SK-N-SH (cell line): ENCODE measurements around the gene SCN9A. TPM values are rescaled to one million over a fixed set of nuclear protein-coding genes. Genes with fewer than 3 reads are reported as not detected.

Experiments
- CTCF ChIA-PET: fragments of 300-600, 350-600 bp; formaldehyde crosslinking; extraction: SDS; loops from one replicate; lab custom pipeline; 2021; lab: Yijun Ruan, JAX
- POLR2A ChIA-PET: fragments of 350-600 bp; sonication (Branson Sonifier 250); formaldehyde crosslinking; extraction: SDS; loops from one replicate; lab custom pipeline; 2020; ENCODE audit warnings: antibody characterized with exemption, inconsistent platforms; lab: Yijun Ruan, JAX
- DNase-seq: peaks from one replicate; pipeline ENCODE4 v3.0.0; 2012
- H2AFZ ChIP-seq: fragments of 200-600 bp; sonication (generic); 2 replicates; pipeline ENCODE4 v1.8.1; 2016; ENCODE audit warnings: antibody characterized with exemption, mild to moderate bottlenecking, low read depth
- H3F3A ChIP-seq: fragments of 200-600 bp; sonication (generic); replicated peaks from 2 replicates; pipeline ENCODE3; 2016; ENCODE audit warnings: antibody characterized with exemption, mild to moderate bottlenecking; ENCODE audit not compliant: insufficient read depth
- H3K27ac ChIP-seq, 2 experiments: fragments of 200-500 bp in 1 of 2; fragments of 200-600 bp in 1 of 2; sonication (Bioruptor generic) in 1 of 2; sonication (generic), shearing (Covaris generic) in 1 of 2; 2 replicates each; pipeline versions ENCODE4 v1.5.1 to v1.6.1; 2014 to 2016; ENCODE audit warnings: low read depth in 2 of 2, inconsistent platforms in 1 of 2, low read length in 1 of 2, mild to moderate bottlenecking in 1 of 2, mixed read lengths in 1 of 2
- H3K27me3 ChIP-seq: fragments of 200-600 bp; sonication (generic), shearing (Covaris generic); 2 replicates; pipeline ENCODE4 v1.6.1; 2016; ENCODE audit warnings: mixed run types; ENCODE audit not compliant: insufficient read depth
- H3K36me3 ChIP-seq, 2 experiments: fragments of 200-500 bp in 1 of 2; fragments of 200-600 bp in 1 of 2; sonication (Bioruptor generic) in 1 of 2; sonication (generic) in 1 of 2; replicated peaks in 1 of 2; 2 replicates each; pipeline versions ENCODE3 to v1.5.1; 2014 to 2016; ENCODE audit warnings: low read length in 1 of 2, mild to moderate bottlenecking in 1 of 2; ENCODE audit not compliant: insufficient read depth in 2 of 2, control insufficient read depth in 1 of 2
- H3K4me1 ChIP-seq, 2 experiments: fragments of 200-500 bp in 1 of 2; fragments of 200-600 bp in 1 of 2; sonication (Bioruptor generic) in 1 of 2; sonication (generic), shearing (Covaris generic) in 1 of 2; 2 replicates each; pipeline versions ENCODE4 v1.5.1 to v1.6.1; 2014 to 2016; ENCODE audit warnings: low read depth in 1 of 2, low read length in 1 of 2, mixed run types in 1 of 2; ENCODE audit not compliant: insufficient read depth in 2 of 2, control insufficient read depth in 1 of 2
- H3K4me2 ChIP-seq: fragments of 200-600 bp; sonication (generic), shearing (Covaris generic); 2 replicates; pipeline ENCODE4 v1.6.1; 2017; ENCODE audit warnings: mixed run types
- H3K4me3 ChIP-seq, 2 experiments: fragments of 200-500 bp in 1 of 2; fragments of 200-600 bp in 1 of 2; sonication (Bioruptor generic) in 1 of 2; sonication (generic), shearing (Covaris generic) in 1 of 2; 2 replicates each; pipeline versions ENCODE4 v1.5.1 to v1.8.1; 2014 to 2016; ENCODE audit warnings: low read depth in 2 of 2, inconsistent platforms in 1 of 2, low read length in 1 of 2, mild to moderate bottlenecking in 1 of 2, mixed read lengths in 1 of 2, moderate library complexity in 1 of 2
- H3K79me2 ChIP-seq: fragments of 200-600 bp; sonication (generic); 2 replicates; pipeline ENCODE4 v1.8.1; 2017; ENCODE audit warnings: mild to moderate bottlenecking; ENCODE audit not compliant: insufficient read depth
- H3K9ac ChIP-seq: fragments of 200-600 bp; sonication (generic); 2 replicates; pipeline ENCODE4 v1.6.1; 2017; ENCODE audit warnings: mixed run types
- H3K9me2 ChIP-seq: fragments of 200-600 bp; sonication (generic); 2 replicates; pipeline ENCODE4 v1.6.1; 2017; ENCODE audit warnings: mixed run types
- H3K9me3 ChIP-seq: fragments of 200-600 bp; sonication (generic); 2 replicates; pipeline ENCODE4 v1.6.1; 2017; ENCODE audit warnings: mixed run types, mild to moderate bottlenecking, moderate library complexity
- H4K20me1 ChIP-seq: fragments of 200-600 bp; sonication (generic); 2 replicates; pipeline ENCODE4 v1.6.1; 2017; ENCODE audit warnings: mild to moderate bottlenecking, mixed run types; ENCODE audit not compliant: insufficient read depth
- ELF1 ChIP-seq: IDR thresholded peaks from 2 replicates; pipeline ENCODE4 v1.4.0; 2012
- FOSL2 ChIP-seq: IDR thresholded peaks from 2 replicates; pipeline ENCODE4 v1.4.0; 2012; ENCODE audit warnings: low read depth, mild to moderate bottlenecking, moderate library complexity, borderline replicate concordance
- NFIC ChIP-seq: IDR thresholded peaks from 2 replicates; pipeline ENCODE4 v1.4.0; 2012; ENCODE audit warnings: borderline replicate concordance
- POLR2AphosphoS5 ChIP-seq: IDR thresholded peaks from 2 replicates; pipeline ENCODE4 v1.6.1; 2012; ENCODE audit warnings: low read depth, low read length
- REST ChIP-seq: IDR thresholded peaks from 2 replicates; pipeline ENCODE4 v1.6.1; 2012; ENCODE audit warnings: mild to moderate bottlenecking, low read depth, low read length, moderate library complexity
- RFX5 ChIP-seq: IDR thresholded peaks from 2 replicates; pipeline ENCODE4 v1.6.1; 2012; ENCODE audit warnings: mild to moderate bottlenecking, improper control_type of control experiment, low read length
- SIN3A ChIP-seq: IDR thresholded peaks from 2 replicates; pipeline ENCODE4 v1.6.1; 2012; ENCODE audit warnings: low read depth, mild to moderate bottlenecking, low read length, moderate library complexity, borderline replicate concordance
- SMC3 ChIP-seq: IDR thresholded peaks from 2 replicates; pipeline ENCODE4 v1.6.1; 2012; ENCODE audit warnings: low read depth, low read length, improper control_type of control experiment
- TAF1 ChIP-seq: IDR thresholded peaks from 2 replicates; pipeline ENCODE4 v1.6.1; 2012; ENCODE audit warnings: low read depth, mild to moderate bottlenecking, low read length, moderate library complexity, borderline replicate concordance
- ZBTB33 ChIP-seq: IDR thresholded peaks from 2 replicates; pipeline ENCODE4 v1.4.0; 2012; ENCODE audit warnings: low read depth, borderline replicate concordance
- WGBS: methylation state at CpG from one replicate; pipeline ENCODE4 v1.1.6; 2017; ENCODE audit warnings: low lambda C conversion rate; 5-methylcytosine and 5-hydroxymethylcytosine counted together
- polyA plus RNA-seq, 3 experiments: library from polyadenylated mRNA; depleted of rRNA; stranded (reverse); fragments of >200 nt; gene quantifications; 2 replicates each; pipeline ENCODE4 v1.2.3, GENCODE V29; 2012
- TF ChIP-seq, protein P1 (sequence below): IDR thresholded peaks from 2 replicates; pipeline ENCODE4 v1.4.0; 2012; ENCODE audit warnings: low read depth, borderline replicate concordance

The SCN9A gene
- polyA plus RNA-seq, 1 of the 3 experiments (the other 2 are of a cell fraction) = 5.9 TPM

DNA sequence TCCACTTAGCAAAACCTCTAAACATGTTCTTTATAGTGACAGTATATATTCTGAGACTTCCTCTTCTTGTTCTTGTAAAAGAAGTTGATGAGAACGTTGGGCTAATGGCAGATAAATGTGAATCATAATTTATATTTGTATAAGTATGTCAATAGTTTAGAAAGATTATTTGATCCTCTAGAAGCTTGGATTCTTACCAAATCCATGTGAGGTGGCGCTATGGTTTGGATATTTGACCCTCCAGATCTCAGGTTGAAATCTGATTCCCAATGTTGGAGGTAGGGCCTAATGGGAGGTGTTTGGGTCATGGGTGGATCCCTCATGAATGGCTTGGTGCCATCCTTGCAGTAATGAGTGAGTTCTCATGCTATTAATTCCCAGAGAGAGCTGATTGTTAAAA lies 218.2 kb downstream of the SCN9A start:
- H3K4me2 ChIP-seq = no peak overlapping the region
- no peaks in the 10 kb centered on the region for H3K36me3 ChIP-seq
- H3K79me2 ChIP-seq = no peaks in the 10 kb centered on the region
- no peaks in the 10 kb centered on the region; a peak in 1 of 4 replicates for H3K4me1 ChIP-seq
- CTCF ChIA-PET = interaction anchor here (1.1 to 1.3 kb wide), 2 partner anchors 30 to 253 kb away, joined by 3 read pairs; partner anchors contain the start of gene SCN1A
- H3K4me3 ChIP-seq = no peak overlapping the region
- no peak overlapping the region for H2AFZ ChIP-seq
- POLR2A ChIA-PET = no interaction called here
- 56% methylated on average over 2 of the region's 2 CpGs for WGBS
- TF ChIP-seq RFX5 = no peak
- TF ChIP-seq TAF1 = no peak
- TF ChIP-seq FOSL2 = no peak
- TF ChIP-seq, protein P1, sequence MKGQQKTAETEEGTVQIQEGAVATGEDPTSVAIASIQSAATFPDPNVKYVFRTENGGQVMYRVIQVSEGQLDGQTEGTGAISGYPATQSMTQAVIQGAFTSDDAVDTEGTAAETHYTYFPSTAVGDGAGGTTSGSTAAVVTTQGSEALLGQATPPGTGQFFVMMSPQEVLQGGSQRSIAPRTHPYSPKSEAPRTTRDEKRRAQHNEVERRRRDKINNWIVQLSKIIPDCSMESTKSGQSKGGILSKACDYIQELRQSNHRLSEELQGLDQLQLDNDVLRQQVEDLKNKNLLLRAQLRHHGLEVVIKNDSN = no peak
- no peak for TF ChIP-seq SMC3
- no peak for TF ChIP-seq NFIC
- no peak for TF ChIP-seq POLR2AphosphoS5
- no peak for TF ChIP-seq REST
- TF ChIP-seq ELF1 = no peak
- TF ChIP-seq SIN3A = no peak
- TF ChIP-seq ZBTB33 = no peak
- no peak for DNase-seq
- H3K27me3 ChIP-seq = no peaks in the 10 kb centered on the region
- H3K9me2 ChIP-seq = no peaks in the 10 kb centered on the region
- no peak overlapping the region for H3K9ac ChIP-seq
- no peaks in the 10 kb centered on the region for H4K20me1 ChIP-seq
- H3K27ac ChIP-seq = no peak overlapping the region
- no peaks in the 10 kb centered on the region for H3K9me3 ChIP-seq
- H3F3A ChIP-seq = no peaks in the 10 kb centered on the region
